HEK293 (cell line): Measurements from ENCODE around the gene LRRC26.
A peak's percentile ranks its signal among the peaks of the same experiment; 100 is the strongest.
"Not testable (repeated sequence)": the region's sequence is repeated elsewhere in the genome, so short reads cannot be mapped to it uniquely, and the experiment has no call there.

ENCODE experiments used
- CTCF ChIA-PET: fragments of 350-600 bp; formaldehyde crosslinking; extraction: SDS; loops from one replicate; lab custom pipeline; 2021; ENCODE audit warnings: antibody characterized with exemption; lab: Yijun Ruan, JAX
- POLR2A ChIA-PET: fragments of 300-600 bp; formaldehyde crosslinking; extraction: SDS; loops from one replicate; lab custom pipeline; 2020; ENCODE audit warnings: antibody characterized with exemption, inconsistent platforms; lab: Yijun Ruan, JAX
- H3K27ac ChIP-seq: fragments of 200-500 bp; sonication (Bioruptor generic); 2 replicates; pipeline ENCODE4 v1.5.1; 2014; ENCODE audit warnings: low read depth, low read length, control low read depth, inconsistent platforms; ENCODE audit errors: extremely low read depth
- H3K36me3 ChIP-seq, 2 experiments: fragments of 200-500 bp in 1 of 2; sonication (Bioruptor generic) in 1 of 2; 1 replicate in 1 of 2; 2 replicates in 1 of 2; pipeline ENCODE4 v1.5.1; 2014 to 2017; ENCODE audit warnings: inconsistent platforms in 2 of 2, low read length in 2 of 2; ENCODE audit not compliant: control insufficient read depth in 2 of 2, insufficient read depth in 1 of 2
- H3K4me1 ChIP-seq: fragments of 200-500 bp; sonication (Bioruptor generic); 2 replicates; pipeline ENCODE4 v1.5.1; 2014; ENCODE audit warnings: mild to moderate bottlenecking, low read length, inconsistent platforms; ENCODE audit not compliant: control insufficient read depth, insufficient read depth
- H3K4me3 ChIP-seq: 2 replicates; pipeline ENCODE4 v1.5.1; 2011; ENCODE audit warnings: low read depth, mild to moderate bottlenecking, control low read depth, low read length, moderate library complexity
- H3K9me3 ChIP-seq: fragments of 200-500 bp; sonication (Bioruptor generic); 2 replicates; pipeline ENCODE4 v1.5.1; 2014; ENCODE audit warnings: low read depth, low read length, inconsistent platforms; ENCODE audit not compliant: control insufficient read depth, insufficient read depth
- KLF17 ChIP-seq: fragments of 450-650 bp; formaldehyde crosslinking; IDR thresholded peaks from 2 replicates; pipeline ENCODE4 v1.5.1; 2016; ENCODE audit warnings: missing biosample characterization, missing genetic modification characterization
- PRDM1 ChIP-seq: fragments of 450-650 bp; formaldehyde crosslinking; IDR thresholded peaks from 2 replicates; pipeline ENCODE4; 2016; ENCODE audit warnings: missing biosample characterization, missing genetic modification characterization
- WT1 ChIP-seq: fragments of 450-650 bp; formaldehyde crosslinking; IDR thresholded peaks from 2 replicates; pipeline ENCODE4 v1.5.1; 2016; ENCODE audit warnings: missing biosample characterization, missing genetic modification characterization
- ZNF121 ChIP-seq: fragments of 450-650 bp; formaldehyde crosslinking; IDR thresholded peaks from 2 replicates; pipeline ENCODE4 v1.5.1; 2016; ENCODE audit warnings: missing biosample characterization, missing genetic modification characterization
- ZNF366 ChIP-seq: fragments of 450-650 bp; formaldehyde crosslinking; conservative IDR thresholded peaks from 2 replicates; pipeline ENCODE4 v1.5.1; 2016; ENCODE audit warnings: missing biosample characterization, missing genetic modification characterization
- ZNF449 ChIP-seq: fragments of 450-650 bp; formaldehyde crosslinking; IDR thresholded peaks from 2 replicates; pipeline ENCODE4 v1.5.1; 2017; ENCODE audit warnings: missing biosample characterization, mild to moderate bottlenecking, missing genetic modification characterization, moderate library complexity

LRRC26 gene

GRCh38 chr9:137122796-137123467 is 46.9 kb downstream of the LRRC26 start:
- H3K4me3 ChIP-seq, result not testable (repeated sequence)
- ChIA-PET CTCF (interaction anchor here (0.7 to 10.2 kb wide), 10 partner anchors 11 to 335 kb away, joined by 3 to 69 read pairs (median 4); partner anchors contain the start of genes CYSRT1 and RNF224), POLR2A (interaction anchor here (0.7 to 1.3 kb wide), 3 partner anchors 15 to 1045 kb away, joined by 3 to 5 read pairs (median 3); partner anchors contain the start of genes ANAPC2 and SSNA1)

GRCh38 chr9:137121927-137122795 is 47.7 kb downstream of the LRRC26 start:
- not testable (repeated sequence) for H3K27ac ChIP-seq, H3K4me1 ChIP-seq, H3K9me3 ChIP-seq, H3K36me3 ChIP-seq, H3K4me3 ChIP-seq
- TF ChIP-seq PRDM1 (tag by site-specific recombination) (peak; percentile 50; the same call in 1 of the 2 replicates), ZNF366 (tag by site-specific recombination) (0 out of 2 replicates have a peak, but pooled peaks have one; percentile 32), ZNF449 (tag by site-specific recombination) (0 out of 2 replicates have a peak, but pooled peaks have one; percentile 32), KLF17 (tag by site-specific recombination) (0 out of 2 replicates have a peak, but pooled peaks have one; percentile 35), WT1 (tag by site-specific recombination) (peak; percentile 16; the same call in 1 of the 2 replicates)
- ChIA-PET CTCF (interaction anchor here (0.7 to 10.2 kb wide), 6 partner anchors 12 to 113 kb away, joined by 3 to 69 read pairs (median 5); partner anchors contain the start of genes CYSRT1 and RNF224), POLR2A (interaction anchor here (0.7 to 1.3 kb wide), 3 partner anchors 16 to 1044 kb away, joined by 3 to 5 read pairs (median 3); partner anchors contain the start of genes ANAPC2 and SSNA1)

More at GRCh38 chr9:137122796-137123467, 46.9 kb downstream of the LRRC26 start:
- not testable (repeated sequence) for H3K27ac ChIP-seq
- TF ChIP-seq ZNF121 (tag by site-specific recombination), result peak; percentile 95
- TF ChIP-seq, all 188 proteins: peak for 1; not testable (repeated sequence) for 187
- H3K9me3 ChIP-seq, H3K36me3 ChIP-seq, H3K4me1 ChIP-seq: not testable (repeated sequence)
